T-helper 17 cell (primary cell): ENCODE data around the gene SLC35E4. TPM values are rescaled to one million over a fixed set of nuclear protein-coding genes. Genes with fewer than 3 reads are reported as not detected.
"Not testable (repeated sequence)": the region's sequence is repeated elsewhere in the genome, so short reads cannot be mapped to it uniquely, and the experiment has no call there.

Experiments used
- ATAC-seq: fragments of 150-1000 bp; cut with Tn5 transposase; 2 replicates; pipeline ENCODE4 v1.10.0; 2021; ENCODE audit warnings: mild to moderate bottlenecking, moderate library complexity
- DNase-seq, 3 donors: peaks; one replicate each; pipeline versions ENCODE4 v3.0.0 to v3.0.0-alpha.2; 2020 to 2021
- H3K9me3 ChIP-seq: one replicate; pipeline ENCODE4 v1.7.0; 2013; ENCODE audit warnings: low read length, mild to moderate bottlenecking; ENCODE audit not compliant: control insufficient read depth, poor library complexity, severe bottlenecking
- H3K27ac Mint-ChIP-seq: one replicate; pipeline ENCODE4 v1.8.0; 2022; ENCODE audit warnings: mild to moderate bottlenecking, moderate library complexity, mixed read lengths
- H3K27me3 Mint-ChIP-seq: one replicate; pipeline ENCODE4 v1.8.0; 2022; ENCODE audit warnings: mixed read lengths
- H3K36me3 Mint-ChIP-seq: one replicate; pipeline ENCODE4 v1.8.0; 2022; ENCODE audit warnings: low read depth, mixed read lengths
- H3K4me1 Mint-ChIP-seq: one replicate; pipeline ENCODE4 v1.8.0; 2022; ENCODE audit warnings: mild to moderate bottlenecking, mixed read lengths
- H3K4me3 Mint-ChIP-seq: one replicate; pipeline ENCODE4 v1.8.0; 2022; ENCODE audit warnings: mild to moderate bottlenecking, moderate library complexity, mixed read lengths
- total RNA-seq, 4 donors: library from RNA in 2 of 4; stranded (reverse) in 2 of 4; gene quantifications; one replicate each; pipeline ENCODE4 v1.2.3 and lab custom pipeline; 2022 to 2026

Gene SLC35E4
- 1 to 10 TPM; 3.8 to 5.7 TPM for total RNA-seq
- 9.3 to 11.1 reads per million in 2 donors for total RNA-seq (lab: John Stamatoyannopoulos, UW)

- DNase-seq (peak; percentile 89 to 99 (median 95)), ATAC-seq (peak; percentile 89)
- Mint-ChIP-seq H3K27ac (peak within 1 kb of the TSS; percentile 93), H3K4me1 (peaks cover 11% of the 10 kb centered on the region), H3K4me3 (peak within 1 kb of the TSS; percentile 87), H3K27me3 (no peaks in the 10 kb centered on the region), H3K36me3 (no peaks in the 10 kb centered on the region)
- no peaks in the 10 kb centered on the region for H3K9me3 ChIP-seq
These were observed at the start of gene SLC35E4 for GRCh38 chr22:30635273-30636225. TSS of gene SLC35E4 (plus strand) at chr22:30635781. CDS start at chr22:30636451, 670 bp downstream.

GRCh38 chr22:30586414-30586813, 49.2 kb upstream of the SLC35E4 start:
- no peak for ATAC-seq
- peaks cover 10% of the 10 kb centered on the region for H3K4me1 Mint-ChIP-seq
- no peaks in the 10 kb centered on the region for H3K27me3 Mint-ChIP-seq
- no peaks in the 10 kb centered on the region for H3K9me3 ChIP-seq
- H3K27ac Mint-ChIP-seq, result no peak overlapping the region
- no peak for DNase-seq
- no peaks in the 10 kb centered on the region for H3K36me3 Mint-ChIP-seq
- H3K4me3 Mint-ChIP-seq, result no peak overlapping the region

GRCh38 chr22:30591191-30591587, 44.4 kb upstream of the SLC35E4 start:
- Mint-ChIP-seq H3K27ac (no peak overlapping the region), H3K4me3 (no peak overlapping the region), H3K4me1 (peaks cover 12% of the 10 kb centered on the region), H3K27me3 (peaks cover 8% of the 10 kb centered on the region), H3K36me3 (no peaks in the 10 kb centered on the region)
- ATAC-seq, result no peak
- no peak for DNase-seq
- H3K9me3 ChIP-seq, result no peaks in the 10 kb centered on the region

GRCh38 chr22:30591588-30592359, 43.8 kb upstream of the SLC35E4 start, which contains the start of gene PES1:
TSS of gene PES1 (minus strand) at chr22:30591910. CDS start at chr22:30591833, 77 bp downstream.
- no peak within 1 kb of the TSS for H3K4me3 Mint-ChIP-seq
- H3K9me3 ChIP-seq, result no peaks in the 10 kb centered on the region
- peaks cover 12% of the 10 kb centered on the region for H3K4me1 Mint-ChIP-seq
- no peak within 1 kb of the TSS for H3K27ac Mint-ChIP-seq
- peak; percentile 84 to 91 (median 91) for DNase-seq
- peaks cover 8% of the 10 kb centered on the region for H3K27me3 Mint-ChIP-seq
- peak; percentile 99 for ATAC-seq
- H3K36me3 Mint-ChIP-seq, result no peaks in the 10 kb centered on the region

- ATAC-seq, result not testable (repeated sequence)
These were observed 43.2 kb upstream of the SLC35E4 start for GRCh38 chr22:30592360-30592713.

GRCh38 chr22:30596199-30596598, 39.4 kb upstream of the SLC35E4 start:
- H3K9me3 ChIP-seq, result no peaks in the 10 kb centered on the region
- Mint-ChIP-seq H3K36me3 (no peaks in the 10 kb centered on the region), H3K4me3 (no peak overlapping the region), H3K4me1 (peaks cover 2% of the 10 kb centered on the region), H3K27me3 (peaks cover 8% of the 10 kb centered on the region), H3K27ac (no peak overlapping the region)
- ATAC-seq (no peak), DNase-seq (no peak)

More at GRCh38 chr22:30592360-30592713, 43.2 kb upstream of the SLC35E4 start:
- DNase-seq, H3K4me3 Mint-ChIP-seq, H3K27me3 Mint-ChIP-seq, H3K9me3 ChIP-seq, H3K27ac Mint-ChIP-seq, H3K36me3 Mint-ChIP-seq: not testable (repeated sequence)
- peaks cover 12% of the 10 kb centered on the region for H3K4me1 Mint-ChIP-seq

GRCh38 chr22:30596886-30597285, 38.7 kb upstream of the SLC35E4 start:
- no peak overlapping the region for H3K4me3 Mint-ChIP-seq
- H3K4me1 Mint-ChIP-seq, result peaks cover 2% of the 10 kb centered on the region
- H3K27me3 Mint-ChIP-seq, result peaks cover 8% of the 10 kb centered on the region
- H3K9me3 ChIP-seq, result no peaks in the 10 kb centered on the region
- no peak for ATAC-seq
- no peaks in the 10 kb centered on the region for H3K36me3 Mint-ChIP-seq
- no peak for DNase-seq
- no peak overlapping the region for H3K27ac Mint-ChIP-seq

- ATAC-seq (no peak), DNase-seq (no peak)
- no peaks in the 10 kb centered on the region for H3K9me3 ChIP-seq
- no peaks in the 10 kb centered on the region for H3K36me3 Mint-ChIP-seq
- no peak overlapping the region for H3K4me3 Mint-ChIP-seq
- H3K27me3 Mint-ChIP-seq, result no peaks in the 10 kb centered on the region
- H3K4me1 Mint-ChIP-seq, result peaks cover 2% of the 10 kb centered on the region
- no peak overlapping the region for H3K27ac Mint-ChIP-seq
These were observed 36.6 kb upstream of the SLC35E4 start for GRCh38 chr22:30598986-30599385.

- H3K9me3 ChIP-seq, result no peaks in the 10 kb centered on the region
- DNase-seq (no peak), ATAC-seq (no peak)
- Mint-ChIP-seq H3K27me3 (no peaks in the 10 kb centered on the region), H3K27ac (no peak overlapping the region), H3K4me3 (no peak overlapping the region), H3K4me1 (peaks cover 2% of the 10 kb centered on the region), H3K36me3 (no peaks in the 10 kb centered on the region)
These were observed 34.7 kb upstream of the SLC35E4 start for GRCh38 chr22:30600921-30601320.

- H3K4me1 Mint-ChIP-seq, result peaks cover 2% of the 10 kb centered on the region
- DNase-seq, result no peak
- no peak overlapping the region for H3K4me3 Mint-ChIP-seq
- no peaks in the 10 kb centered on the region for H3K27me3 Mint-ChIP-seq
- no peaks in the 10 kb centered on the region for H3K36me3 Mint-ChIP-seq
- H3K9me3 ChIP-seq, result no peaks in the 10 kb centered on the region
- no peak overlapping the region for H3K27ac Mint-ChIP-seq
- ATAC-seq, result no peak
These were observed 34.1 kb upstream of the SLC35E4 start for GRCh38 chr22:30601464-30601863.

- Mint-ChIP-seq H3K4me1 (peaks cover 5% of the 10 kb centered on the region), H3K36me3 (no peaks in the 10 kb centered on the region), H3K27ac (peak overlapping the region; percentile 1), H3K4me3 (no peak overlapping the region), H3K27me3 (no peaks in the 10 kb centered on the region)
- no peak for DNase-seq
- no peaks in the 10 kb centered on the region for H3K9me3 ChIP-seq
- ATAC-seq, result peak; percentile 78
These were observed 33.5 kb upstream of the SLC35E4 start for GRCh38 chr22:30602049-30602448.

GRCh38 chr22:30603801-30604200, 31.8 kb upstream of the SLC35E4 start:
- Mint-ChIP-seq H3K27me3 (no peaks in the 10 kb centered on the region), H3K4me3 (no peak overlapping the region), H3K27ac (no peak overlapping the region), H3K4me1 (peaks cover 11% of the 10 kb centered on the region), H3K36me3 (no peaks in the 10 kb centered on the region)
- DNase-seq, result no peak
- ATAC-seq, result no peak
- no peaks in the 10 kb centered on the region for H3K9me3 ChIP-seq

GRCh38 chr22:30604723-30605122, 30.9 kb upstream of the SLC35E4 start:
- H3K27ac Mint-ChIP-seq, result no peak overlapping the region
- no peaks in the 10 kb centered on the region for H3K27me3 Mint-ChIP-seq
- H3K4me1 Mint-ChIP-seq, result peaks cover 15% of the 10 kb centered on the region
- ATAC-seq, result no peak
- no peaks in the 10 kb centered on the region for H3K9me3 ChIP-seq
- H3K4me3 Mint-ChIP-seq, result no peak overlapping the region
- no peaks in the 10 kb centered on the region for H3K36me3 Mint-ChIP-seq
- no peak for DNase-seq
